GM12878 (cell line): ENCODE results near the gene RASGRF1.

Experiments
- CTCF ChIP-seq, 3 experiments: IDR thresholded peaks in 2 of 3; conservative IDR thresholded peaks in 1 of 3; 2 replicates each; pipeline ENCODE4 v1.5.1; 2011; ENCODE audit warnings: low read depth in 3 of 3, low read length in 3 of 3, mild to moderate bottlenecking in 3 of 3, control low read depth in 2 of 3, moderate library complexity in 2 of 3, inconsistent platforms in 1 of 3, mixed read lengths in 1 of 3; ENCODE audit not compliant: control insufficient read depth in 2 of 3, insufficient read depth in 1 of 3; ENCODE audit errors: extremely low read depth in 1 of 3
- EZH2 ChIP-seq: IDR thresholded peaks from 2 replicates; pipeline ENCODE4 v1.6.1; 2012; ENCODE audit warnings: low read depth, mild to moderate bottlenecking, control low read depth, inconsistent platforms, low read length, borderline replicate concordance; ENCODE audit not compliant: control insufficient read depth
- FOXM1 ChIP-seq: IDR thresholded peaks from 2 replicates; pipeline ENCODE4 v1.6.1; 2012; ENCODE audit warnings: low read depth, mild to moderate bottlenecking, inconsistent platforms, low read length, moderate library complexity
- JUND ChIP-seq: IDR thresholded peaks from 2 replicates; pipeline ENCODE4 v1.6.1; 2012; ENCODE audit warnings: low read depth, mild to moderate bottlenecking, low read length, improper control_type of control experiment, moderate library complexity
- POLR2A ChIP-seq: IDR thresholded peaks from 2 replicates; pipeline ENCODE4 v1.6.1; 2011; ENCODE audit warnings: low read depth, mild to moderate bottlenecking, low read length
- SPI1 ChIP-seq: IDR thresholded peaks from 2 replicates; pipeline ENCODE4 v1.6.1; 2011; ENCODE audit warnings: low read depth, mild to moderate bottlenecking, low read length, moderate library complexity, borderline replicate concordance; ENCODE audit not compliant: insufficient read depth
- TCF7 ChIP-seq: IDR thresholded peaks from 2 replicates; pipeline ENCODE4 v1.6.1; 2014; ENCODE audit warnings: antibody characterized with exemption, borderline replicate concordance
- ZNF24 ChIP-seq: fragments of 450-650 bp; IDR thresholded peaks from 2 replicates; pipeline ENCODE4 v1.6.1; 2017; ENCODE audit warnings: antibody characterized with exemption, mild to moderate bottlenecking
- ZNF274 ChIP-seq: IDR thresholded peaks from one replicate; pipeline ENCODE4 v1.8.0; 2011; ENCODE audit not compliant: insufficient read length, insufficient read depth
- ZNF384 ChIP-seq: IDR thresholded peaks from 2 replicates; pipeline ENCODE4 v1.6.1; 2012; ENCODE audit warnings: low read depth, mild to moderate bottlenecking, low read length, improper control_type of control experiment, borderline replicate concordance
- TF ChIP-seq, protein P1 (sequence below): IDR thresholded peaks from 2 replicates; pipeline ENCODE4 v1.6.1; 2011; ENCODE audit warnings: low read depth, mild to moderate bottlenecking, low read length, moderate library complexity, borderline replicate concordance; ENCODE audit errors: extremely low read depth

GRCh38 chr15:79129235-79129634 is 38.7 kb upstream of the RASGRF1 start:
- TF ChIP-seq TCF7 (no peak), CTCF (IDR thresholded peaks at IDR 0.05 in 2 of 3, conservative IDR thresholded peaks at IDR 0.05 in 1 of 3; ENCODE audit: control insufficient read depth in 2 of 3, extremely low read depth in 1 of 3, insufficient read depth in 1 of 3, low read depth in 3 of 3, low read length in 3 of 3) (no peak), POLR2A (no peak), FOXM1 (no peak), SPI1 (no peak), ZNF384 (no peak), EZH2 (no peak), JUND (no peak), ZNF24 (no peak), ZNF274 (no peak)
- TF ChIP-seq, protein P1, sequence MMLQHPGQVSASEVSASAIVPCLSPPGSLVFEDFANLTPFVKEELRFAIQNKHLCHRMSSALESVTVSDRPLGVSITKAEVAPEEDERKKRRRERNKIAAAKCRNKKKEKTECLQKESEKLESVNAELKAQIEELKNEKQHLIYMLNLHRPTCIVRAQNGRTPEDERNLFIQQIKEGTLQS: no peak
